ENCODE measurements around the gene USF2. TPM values are rescaled to one million over a fixed set of nuclear protein-coding genes. Genes with fewer than 3 reads are reported as not detected.

The USF2 gene
- total RNA-seq, 1 experiment from 2014 or later = 121 TPM

DNA sequence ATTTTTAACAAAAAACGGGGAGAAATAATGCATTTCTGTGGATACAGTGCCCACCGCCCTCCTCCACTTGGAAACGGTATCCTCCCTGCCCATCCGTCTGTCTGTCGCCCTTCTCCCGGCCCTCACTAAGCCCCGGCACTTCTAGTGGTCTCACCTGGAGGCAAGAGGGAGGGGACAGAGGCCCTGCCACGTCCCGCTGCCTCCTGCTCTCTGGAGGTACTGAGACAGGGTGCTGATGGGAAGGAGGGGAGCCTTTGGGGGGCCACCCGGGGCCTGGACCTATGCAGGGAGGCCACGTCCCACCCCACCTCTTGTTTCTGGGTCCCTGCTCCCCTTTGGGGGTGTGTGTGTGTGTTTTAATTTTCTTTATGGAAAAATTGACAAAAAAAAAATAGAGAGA lies 10.6 kb downstream of the USF2 start:
- H3K27ac ChIP-seq (ENCODE audit: low read length) = no peak overlapping the region
- ATAC-seq (no peak), DNase-seq (ENCODE audit: low read depth, low spot score) (no peak)
- intact Hi-C loops (cut with micrococcal nuclease; ENCODE audit: unreplicated experiment) (no loop called here), in situ Hi-C loops (cut with HindIII; ENCODE audit: low pct_unique_long_range_greater_than_20kb, low sequenced_read_pairs) (no loop called here)
- ChIA-PET POLR2A (no interaction called here), CTCF (no interaction called here)
- no peak overlapping the region for H3K4me3 ChIP-seq (ENCODE audit: low read depth in 2 of 2, low read length in 2 of 2)
- H3K27me3 ChIP-seq (ENCODE audit: control insufficient read depth, insufficient read depth, low read length) = no peaks in the 10 kb centered on the region
- H3K36me3 ChIP-seq (ENCODE audit: control insufficient read depth, insufficient read depth, low read length) = peaks cover 4% of the 10 kb centered on the region
- TSS peak; percentile 72 for BruUV-seq (replicated peaks)
- H3K9me3 ChIP-seq (ENCODE audit: control insufficient read depth, insufficient read depth, low read depth, low read length) = no peaks in the 10 kb centered on the region
- TF ChIP-seq POLR2AphosphoS5 (IDR thresholded peaks at IDR 0.05; ENCODE audit: low read depth, low read length) (no peak), TCF7L2 (IDR thresholded peaks at IDR 0.05; ENCODE audit: low read depth, low read length) (no peak), CTCF (IDR thresholded peaks at IDR 0.05) (no peak)
- H3K4me1 ChIP-seq (ENCODE audit: control insufficient read depth, insufficient read depth, low read length) = no peaks in the 10 kb centered on the region

DNA sequence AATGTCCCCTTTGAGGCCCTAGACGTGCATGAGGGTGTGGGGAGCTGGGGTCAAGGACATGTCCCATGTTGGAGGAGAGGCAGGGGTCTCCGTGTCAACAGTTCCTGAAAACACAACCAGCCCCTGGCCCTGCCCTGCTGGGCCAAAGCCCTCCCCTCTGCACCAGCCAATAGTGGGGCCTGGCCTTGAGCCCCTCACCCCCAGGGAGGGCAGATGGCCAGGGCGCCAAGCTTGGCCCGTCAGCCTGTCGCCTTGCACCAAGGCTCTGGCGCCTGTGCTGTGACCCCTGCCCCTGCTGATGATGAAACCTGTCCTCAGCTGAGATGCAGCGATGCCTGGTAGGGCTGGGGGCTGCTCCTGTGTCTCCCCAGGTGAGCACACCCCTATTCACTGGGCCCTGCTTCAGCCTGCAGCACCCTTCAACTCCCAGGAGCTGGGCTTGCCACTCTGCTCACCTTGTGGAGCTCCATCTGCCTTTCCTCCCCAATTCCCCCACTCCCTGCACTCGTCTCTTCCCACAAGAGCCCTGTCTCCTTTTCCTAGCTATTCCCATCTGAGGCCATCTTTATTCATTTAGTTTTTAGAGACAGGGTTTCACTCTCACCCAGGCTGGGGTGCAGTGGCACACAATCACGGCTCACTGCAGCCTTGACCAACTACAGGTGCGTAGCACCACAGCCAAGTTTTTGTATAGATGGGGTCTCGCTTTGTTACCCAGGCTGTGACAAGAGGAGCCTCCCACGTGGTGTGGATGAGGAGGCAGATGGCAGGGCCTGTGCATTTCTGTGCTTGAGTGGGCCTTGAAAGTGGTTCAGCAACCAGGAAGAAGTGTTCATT lies 11.4 kb downstream of the USF2 start:
- H3K4me1 ChIP-seq (ENCODE audit: control insufficient read depth, insufficient read depth, low read length) = no peaks in the 10 kb centered on the region
- H3K9me3 ChIP-seq (ENCODE audit: control insufficient read depth, insufficient read depth, low read depth, low read length) = no peaks in the 10 kb centered on the region
- ATAC-seq (no peak), DNase-seq (ENCODE audit: low read depth, low spot score) (no peak)
- CTCF ChIA-PET = interaction anchor here (0.6 kb wide), 1 partner anchor 8 kb away, joined by 3 read pairs; no protein-coding TSS in a partner anchor
- peaks cover 4% of the 10 kb centered on the region for H3K36me3 ChIP-seq (ENCODE audit: control insufficient read depth, insufficient read depth, low read length)
- in situ Hi-C loops (cut with HindIII; ENCODE audit: low pct_unique_long_range_greater_than_20kb, low sequenced_read_pairs) (no loop called here), intact Hi-C loops (cut with micrococcal nuclease; ENCODE audit: unreplicated experiment) (no loop called here)
- H3K27me3 ChIP-seq (ENCODE audit: control insufficient read depth, insufficient read depth, low read length) = no peaks in the 10 kb centered on the region
- TF ChIP-seq POLR2AphosphoS5 (IDR thresholded peaks at IDR 0.05; ENCODE audit: low read depth, low read length) (peak; percentile 33), TCF7L2 (IDR thresholded peaks at IDR 0.05; ENCODE audit: low read depth, low read length) (no peak)
- no TSS peak for BruUV-seq (replicated peaks)
- H3K4me3 ChIP-seq (ENCODE audit: low read depth in 2 of 2, low read length in 2 of 2) = no peak overlapping the region
- H3K27ac ChIP-seq (ENCODE audit: low read length) = no peak overlapping the region
- POLR2A ChIA-PET = no interaction called here

DNA sequence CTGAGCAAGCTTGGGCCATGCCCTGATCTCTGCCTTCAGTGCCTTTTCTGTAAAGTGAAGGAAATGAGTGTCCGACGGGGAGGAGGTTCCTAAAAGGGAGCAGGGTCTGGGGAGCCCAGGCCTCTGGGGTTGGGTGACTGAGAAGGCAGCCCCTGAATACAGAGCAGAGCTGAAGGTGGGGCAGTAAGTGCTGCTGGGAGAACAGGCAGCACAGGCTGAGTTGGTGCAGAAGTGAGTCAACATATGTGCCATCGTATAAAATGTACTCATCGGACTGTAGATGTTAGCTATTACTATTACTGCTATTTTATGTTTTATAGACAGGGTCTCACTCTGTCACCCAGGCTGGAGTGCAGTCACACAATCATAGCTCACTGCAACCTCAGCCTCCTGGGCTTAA lies 12.5 kb downstream of the USF2 start:
- no peaks in the 10 kb centered on the region for H3K4me1 ChIP-seq (ENCODE audit: control insufficient read depth, insufficient read depth, low read length)
- ChIA-PET POLR2A (no interaction called here), CTCF (no interaction called here)
- TF ChIP-seq SIN3A (IDR thresholded peaks at IDR 0.05; ENCODE audit: borderline replicate concordance, insufficient read depth, low read depth, low read length) (no peak), CTCF (IDR thresholded peaks at IDR 0.05) (no peak), POLR2AphosphoS5 (IDR thresholded peaks at IDR 0.05; ENCODE audit: low read depth, low read length) (no peak), TCF7L2 (IDR thresholded peaks at IDR 0.05; ENCODE audit: low read depth, low read length) (no peak), REST (IDR thresholded peaks at IDR 0.05; ENCODE audit: insufficient read depth in 1 of 2, low read depth in 2 of 2, low read length in 1 of 2) (no peak)
- no peak overlapping the region for H3K4me3 ChIP-seq (ENCODE audit: low read depth in 2 of 2, low read length in 2 of 2)
- ATAC-seq = peak; percentile 28; the same call in 1 of the 2 replicates
- intact Hi-C loops (cut with micrococcal nuclease; ENCODE audit: unreplicated experiment) (no loop called here), in situ Hi-C loops (cut with HindIII; ENCODE audit: low pct_unique_long_range_greater_than_20kb, low sequenced_read_pairs) (no loop called here)
- no peak for DNase-seq (ENCODE audit: low read depth, low spot score)
- no TSS peak for BruUV-seq (replicated peaks)
- no peaks in the 10 kb centered on the region for H3K27me3 ChIP-seq (ENCODE audit: control insufficient read depth, insufficient read depth, low read length)
- H3K9me3 ChIP-seq (ENCODE audit: control insufficient read depth, insufficient read depth, low read depth, low read length) = no peaks in the 10 kb centered on the region
- H3K36me3 ChIP-seq (ENCODE audit: control insufficient read depth, insufficient read depth, low read length) = no peaks in the 10 kb centered on the region
- H3K27ac ChIP-seq (ENCODE audit: low read length) = no peak overlapping the region

Data from Panc1 (cell line).